Liver (tissue), 9 donors: ENCODE measurements around the gene RHBDF2. TPM values are rescaled to one million over a fixed set of nuclear protein-coding genes. Genes with fewer than 3 reads are reported as not detected.
A peak's percentile ranks its signal among the peaks of the same experiment; 100 is the strongest.

Source experiments
- DNase-seq: peaks from one replicate; pipeline ENCODE4 v3.0.0-alpha.2; 2017; ENCODE audit warnings: low spot score
- H3K27ac ChIP-seq, 2 donors: one replicate each; pipeline ENCODE4 v1.7.0; 2013; ENCODE audit warnings: inconsistent platforms in 2 of 2, low read length in 2 of 2, control low read depth in 1 of 2, low read depth in 1 of 2, mild to moderate bottlenecking in 1 of 2
- H3K27me3 ChIP-seq, 4 donors: one replicate each; pipeline versions ENCODE4 v1.6.1 to v1.7.0; 2013; ENCODE audit warnings: low read length in 3 of 4, inconsistent platforms in 1 of 4, mild to moderate bottlenecking in 1 of 4, moderate library complexity in 1 of 4; ENCODE audit not compliant: control insufficient read depth in 4 of 4, insufficient read depth in 4 of 4
- H3K36me3 ChIP-seq, 4 donors: one replicate each; pipeline versions ENCODE4 v1.6.1 to v1.7.0; 2013; ENCODE audit warnings: low read length in 3 of 4, mild to moderate bottlenecking in 3 of 4, low read depth in 1 of 4, moderate library complexity in 1 of 4; ENCODE audit not compliant: control insufficient read depth in 4 of 4, insufficient read depth in 3 of 4
- H3K4me1 ChIP-seq, 4 donors: one replicate each; pipeline versions ENCODE4 v1.6.1 to v1.7.0; 2013; ENCODE audit warnings: low read length in 3 of 4, mild to moderate bottlenecking in 3 of 4, moderate library complexity in 1 of 4; ENCODE audit not compliant: control insufficient read depth in 4 of 4, insufficient read depth in 4 of 4
- H3K4me3 ChIP-seq, 3 donors: one replicate each; pipeline versions ENCODE4 v1.6.1 to v1.7.0; 2013; ENCODE audit warnings: low read length in 3 of 3, control low read depth in 1 of 3, low read depth in 1 of 3, mild to moderate bottlenecking in 1 of 3
- H3K9ac ChIP-seq, 2 donors: one replicate each; pipeline ENCODE4 v1.7.0; 2013; ENCODE audit warnings: low read length in 2 of 2, mild to moderate bottlenecking in 2 of 2, moderate library complexity in 2 of 2, control low read depth in 1 of 2, low read depth in 1 of 2
- H3K9me3 ChIP-seq, 4 donors: one replicate each; pipeline versions ENCODE4 v1.6.1 to v1.7.0; 2013; ENCODE audit warnings: low read length in 3 of 4; ENCODE audit not compliant: control insufficient read depth in 4 of 4
- FOXA2 ChIP-seq: IDR thresholded peaks from 2 replicates; pipeline ENCODE4 v1.6.1; 2016; ENCODE audit warnings: antibody characterized with exemption
- GABPA ChIP-seq, 2 donors: IDR thresholded peaks in 1 of 2; conservative IDR thresholded peaks in 1 of 2; 2 replicates each; pipeline ENCODE4 v1.6.1; 2016; ENCODE audit warnings: antibody characterized with exemption in 2 of 2, mild to moderate bottlenecking in 1 of 2, moderate library complexity in 1 of 2
- NR2F2 ChIP-seq: IDR thresholded peaks from 2 replicates; pipeline ENCODE4 v1.6.1; 2016; ENCODE audit warnings: antibody characterized with exemption
- RAD21 ChIP-seq, 2 donors: IDR thresholded peaks; 2 replicates each; pipeline ENCODE4 v1.6.1; 2016; ENCODE audit warnings: antibody characterized with exemption in 2 of 2, mild to moderate bottlenecking in 2 of 2
- YY1 ChIP-seq: IDR thresholded peaks from 2 replicates; pipeline ENCODE4 v1.6.1; 2016; ENCODE audit warnings: antibody characterized with exemption, mild to moderate bottlenecking
- WGBS: extraction: QIAGEN DNeasy Blood & Tissue Kit; methylation state at CpG from one replicate; pipeline ENCODE4 v1.1.7; 2013; 5-methylcytosine and 5-hydroxymethylcytosine counted together
- polyA plus RNA-seq, 2 donors: library from polyadenylated mRNA; stranded (reverse) in 1 of 2; unstranded in 1 of 2; fragments of 200-250 nt in 1 of 2; fragments of >200 nt in 1 of 2; fragmentation: Nextera tagmentation in 1 of 2; extraction: Ambion mirVana in 1 of 2; gene quantifications; one replicate each; pipeline versions ENCODE4 v1.2.1 to v1.2.3, GENCODE V29; 2013 to 2015
- total RNA-seq, 2 donors: library from RNA; depleted of rRNA; stranded (reverse); fragments of >200 nt; gene quantifications; one replicate each; pipeline ENCODE4 v1.2.3, GENCODE V29; 2014
- TF ChIP-seq, protein P1 (sequence below): fragments of 150-350 bp; IDR thresholded peaks from 2 replicates; pipeline ENCODE4 v1.5.1; 2017; ENCODE audit warnings: improper control_type of control experiment, low read depth, low read length; ENCODE audit not compliant: missing input control
- TF ChIP-seq, protein P2 (sequence below): IDR thresholded peaks from 2 replicates; pipeline ENCODE4 v1.6.1; 2016; ENCODE audit warnings: antibody characterized with exemption, mild to moderate bottlenecking
- donor health status: healthy.
- donor health status: healthy.
- donor health status: healthy.
- donor health status: healthy.
- donor health status: healthy.

The RHBDF2 gene
- total and polyA plus RNA-seq, 4 donors = 2.9 to 6.7 (median 4.6) TPM

DNA sequence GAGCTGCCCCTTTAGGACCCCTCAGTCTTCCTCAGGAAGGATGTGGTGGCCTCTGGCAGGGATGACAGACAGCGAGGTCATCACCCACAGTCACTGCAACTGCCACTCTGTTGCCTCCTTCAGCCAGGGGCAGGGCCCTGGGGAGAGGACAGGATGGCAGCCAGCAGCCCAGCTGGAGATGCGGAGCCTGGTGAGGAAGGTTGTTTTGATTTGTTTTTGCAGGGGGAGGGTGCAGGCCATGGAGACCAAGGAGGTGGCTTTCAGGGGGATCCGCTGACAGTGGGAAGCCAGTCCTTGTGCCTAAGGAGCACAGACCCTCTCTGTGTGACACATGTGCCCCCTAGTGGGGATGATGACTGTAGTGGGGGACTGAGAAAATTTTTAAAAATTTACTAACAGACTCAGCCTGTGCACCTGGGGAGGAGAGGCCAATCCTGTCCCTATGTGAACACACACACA is 46.0 kb upstream of the RHBDF2 start:
- peak; percentile 79 to 88 for TF ChIP-seq RAD21 (IDR thresholded peaks at IDR 0.05)
- TF ChIP-seq, protein P1, sequence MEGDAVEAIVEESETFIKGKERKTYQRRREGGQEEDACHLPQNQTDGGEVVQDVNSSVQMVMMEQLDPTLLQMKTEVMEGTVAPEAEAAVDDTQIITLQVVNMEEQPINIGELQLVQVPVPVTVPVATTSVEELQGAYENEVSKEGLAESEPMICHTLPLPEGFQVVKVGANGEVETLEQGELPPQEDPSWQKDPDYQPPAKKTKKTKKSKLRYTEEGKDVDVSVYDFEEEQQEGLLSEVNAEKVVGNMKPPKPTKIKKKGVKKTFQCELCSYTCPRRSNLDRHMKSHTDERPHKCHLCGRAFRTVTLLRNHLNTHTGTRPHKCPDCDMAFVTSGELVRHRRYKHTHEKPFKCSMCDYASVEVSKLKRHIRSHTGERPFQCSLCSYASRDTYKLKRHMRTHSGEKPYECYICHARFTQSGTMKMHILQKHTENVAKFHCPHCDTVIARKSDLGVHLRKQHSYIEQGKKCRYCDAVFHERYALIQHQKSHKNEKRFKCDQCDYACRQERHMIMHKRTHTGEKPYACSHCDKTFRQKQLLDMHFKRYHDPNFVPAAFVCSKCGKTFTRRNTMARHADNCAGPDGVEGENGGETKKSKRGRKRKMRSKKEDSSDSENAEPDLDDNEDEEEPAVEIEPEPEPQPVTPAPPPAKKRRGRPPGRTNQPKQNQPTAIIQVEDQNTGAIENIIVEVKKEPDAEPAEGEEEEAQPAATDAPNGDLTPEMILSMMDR = peak; percentile 60
- no peak for TF ChIP-seq FOXA2
- no peaks in the 10 kb centered on the region for H3K9me3 ChIP-seq
- H3K27me3 ChIP-seq = no peaks in the 10 kb centered on the region
- DNase-seq = peak; percentile 66
- peak overlapping the region in 1 of 2 donors; percentile 25 for H3K27ac ChIP-seq
- WGBS = 55% methylated on average over 3 of the region's 3 CpGs
- H3K9ac ChIP-seq = no peak overlapping the region
- no peaks in the 10 kb centered on the region for H3K36me3 ChIP-seq
- H3K4me3 ChIP-seq = no peak overlapping the region
- peaks cover 7 to 57% (median 47%) of the 10 kb centered on the region in 4 donors for H3K4me1 ChIP-seq

DNA sequence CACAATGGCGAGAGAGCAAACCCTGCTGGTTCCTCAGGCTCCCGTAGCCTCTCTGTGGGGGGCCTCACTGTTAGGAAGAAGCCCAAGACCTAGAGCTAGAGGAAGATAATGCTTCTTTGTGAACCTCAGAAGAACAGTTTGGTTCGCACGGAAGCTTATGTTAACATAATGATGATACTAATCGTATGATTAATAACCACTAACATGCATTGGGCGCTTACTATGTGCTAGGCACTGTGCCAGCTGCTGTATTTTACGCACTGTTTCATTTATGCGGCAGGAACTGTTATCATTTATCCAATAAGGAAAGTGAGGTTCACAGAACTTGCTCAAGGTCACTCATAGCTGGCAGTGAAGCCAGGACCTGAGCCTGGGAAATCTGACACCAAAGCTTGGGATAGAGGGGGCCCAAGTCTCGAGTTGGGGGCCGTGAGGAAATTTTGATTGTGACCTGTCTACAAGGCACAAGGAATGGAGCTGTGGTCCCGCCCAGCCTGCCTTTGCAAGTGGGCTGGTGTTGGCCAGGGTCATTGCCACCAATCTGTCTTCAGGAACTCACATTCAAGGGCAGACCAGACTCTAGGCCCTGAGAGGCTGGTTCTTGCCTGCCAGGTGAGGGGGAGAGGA is 45.4 kb upstream of the RHBDF2 start:
- peak overlapping the region in 1 of 2 donors; percentile 25 for H3K27ac ChIP-seq
- WGBS = 62% methylated on average over 11 of the region's 11 CpGs
- no peak overlapping the region for H3K9ac ChIP-seq

DNA sequence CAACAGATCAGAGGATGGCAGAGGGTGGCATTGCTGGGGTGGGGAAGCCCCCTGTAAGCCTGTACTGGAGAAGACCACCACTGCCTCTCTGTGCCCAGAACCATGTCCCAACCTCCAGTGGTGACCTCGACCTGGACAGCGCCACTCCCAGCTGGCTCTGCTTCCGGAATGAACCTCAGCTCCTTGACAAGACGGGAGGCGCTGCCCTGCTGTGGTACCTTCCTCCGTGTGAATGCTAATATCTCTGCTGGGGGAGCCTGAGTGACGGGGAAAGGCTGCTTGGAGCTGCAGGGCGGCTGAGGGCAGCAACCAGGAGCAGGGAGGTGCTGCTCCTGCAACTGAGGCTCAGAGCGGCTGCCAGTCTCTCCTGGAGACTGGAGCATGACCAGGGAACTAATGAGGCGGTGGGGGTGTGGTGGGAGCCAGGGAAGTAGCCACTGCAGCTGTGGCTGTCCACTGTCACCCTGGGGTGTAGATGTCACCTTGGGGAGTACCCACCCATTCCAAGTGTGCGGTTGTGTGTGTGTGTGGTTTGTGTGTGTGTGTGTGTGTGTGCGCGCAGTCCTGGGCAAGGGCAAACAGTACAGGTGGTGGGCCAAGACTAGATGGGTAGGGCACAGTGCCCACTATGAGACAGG is 44.8 kb upstream of the RHBDF2 start:
- H3K9me3 ChIP-seq = no peaks in the 10 kb centered on the region
- WGBS = 80% methylated on average over 13 of the region's 13 CpGs
- H3K9ac ChIP-seq = no peak overlapping the region
- H3K4me1 ChIP-seq = peaks cover 7 to 49% (median 40%) of the 10 kb centered on the region in 4 donors
- DNase-seq = no peak
- H3K36me3 ChIP-seq = no peaks in the 10 kb centered on the region
- H3K27ac ChIP-seq = no peak overlapping the region
- H3K27me3 ChIP-seq = no peaks in the 10 kb centered on the region
- H3K4me3 ChIP-seq = no peak overlapping the region
- TF ChIP-seq FOXA2 (no peak), GABPA (IDR thresholded peaks at IDR 0.05 in 1 of 2, conservative IDR thresholded peaks at IDR 0.05 in 1 of 2) (no peak)
- TF ChIP-seq, protein P2, sequence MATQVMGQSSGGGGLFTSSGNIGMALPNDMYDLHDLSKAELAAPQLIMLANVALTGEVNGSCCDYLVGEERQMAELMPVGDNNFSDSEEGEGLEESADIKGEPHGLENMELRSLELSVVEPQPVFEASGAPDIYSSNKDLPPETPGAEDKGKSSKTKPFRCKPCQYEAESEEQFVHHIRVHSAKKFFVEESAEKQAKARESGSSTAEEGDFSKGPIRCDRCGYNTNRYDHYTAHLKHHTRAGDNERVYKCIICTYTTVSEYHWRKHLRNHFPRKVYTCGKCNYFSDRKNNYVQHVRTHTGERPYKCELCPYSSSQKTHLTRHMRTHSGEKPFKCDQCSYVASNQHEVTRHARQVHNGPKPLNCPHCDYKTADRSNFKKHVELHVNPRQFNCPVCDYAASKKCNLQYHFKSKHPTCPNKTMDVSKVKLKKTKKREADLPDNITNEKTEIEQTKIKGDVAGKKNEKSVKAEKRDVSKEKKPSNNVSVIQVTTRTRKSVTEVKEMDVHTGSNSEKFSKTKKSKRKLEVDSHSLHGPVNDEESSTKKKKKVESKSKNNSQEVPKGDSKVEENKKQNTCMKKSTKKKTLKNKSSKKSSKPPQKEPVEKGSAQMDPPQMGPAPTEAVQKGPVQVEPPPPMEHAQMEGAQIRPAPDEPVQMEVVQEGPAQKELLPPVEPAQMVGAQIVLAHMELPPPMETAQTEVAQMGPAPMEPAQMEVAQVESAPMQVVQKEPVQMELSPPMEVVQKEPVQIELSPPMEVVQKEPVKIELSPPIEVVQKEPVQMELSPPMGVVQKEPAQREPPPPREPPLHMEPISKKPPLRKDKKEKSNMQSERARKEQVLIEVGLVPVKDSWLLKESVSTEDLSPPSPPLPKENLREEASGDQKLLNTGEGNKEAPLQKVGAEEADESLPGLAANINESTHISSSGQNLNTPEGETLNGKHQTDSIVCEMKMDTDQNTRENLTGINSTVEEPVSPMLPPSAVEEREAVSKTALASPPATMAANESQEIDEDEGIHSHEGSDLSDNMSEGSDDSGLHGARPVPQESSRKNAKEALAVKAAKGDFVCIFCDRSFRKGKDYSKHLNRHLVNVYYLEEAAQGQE = no peak

More for the DNA sequence above, 45.4 kb upstream of the RHBDF2 start:
- Histone ChIP-seq H3K4me3 (no peak overlapping the region), H3K27me3 (no peaks in the 10 kb centered on the region), H3K36me3 (no peaks in the 10 kb centered on the region), H3K4me1 (peaks cover 7 to 55% (median 46%) of the 10 kb centered on the region in 4 donors), H3K9me3 (no peaks in the 10 kb centered on the region)
- TF ChIP-seq, protein P2 = no peak
- TF ChIP-seq GABPA (IDR thresholded peaks at IDR 0.05 in 1 of 2, conservative IDR thresholded peaks at IDR 0.05 in 1 of 2) (no peak), NR2F2 (no peak), YY1 (no peak)
- DNase-seq = no peak
